HG02852 (cell line): ENCODE data around the gene DCTN5.

Experiments used
- ATAC-seq: cut with Tn5 transposase; IDR thresholded peaks from one replicate; pipeline ENCODE4 v1.9.1; 2021; ENCODE audit warnings: mild to moderate bottlenecking, moderate library complexity; ENCODE audit not compliant: unreplicated experiment

DCTN5 gene

GRCh38 chr16:23724096-23724784, 83.0 kb downstream of the DCTN5 start:
- no peak for ATAC-seq

GRCh38 chr16:23724785-23725131, 83.5 kb downstream of the DCTN5 start:
- no peak for ATAC-seq

GRCh38 chr16:23726710-23727109, 85.4 kb downstream of the DCTN5 start:
- ATAC-seq = no peak
